HL-60 (cell line): ENCODE measurements around the gene INO80C.

Source experiments
- POLR2AphosphoS5 ChIP-seq: IDR thresholded peaks from 2 replicates; pipeline ENCODE4 v1.6.1; 2012; ENCODE audit warnings: low read depth
- TF ChIP-seq, protein P1 (sequence below): IDR thresholded peaks from one replicate; pipeline ENCODE4 v1.5.1; 2011; ENCODE audit warnings: low read length, control low read depth, inconsistent platforms; ENCODE audit not compliant: insufficient read depth
- TF ChIP-seq, protein P2 (sequence below): IDR thresholded peaks from 2 replicates; pipeline ENCODE4 v1.6.1; 2012; ENCODE audit warnings: low read depth; ENCODE audit not compliant: insufficient replicate concordance

GRCh38 chr18:35451032-35451431 is 46.7 kb downstream of the INO80C start:
- TF ChIP-seq, protein P1, sequence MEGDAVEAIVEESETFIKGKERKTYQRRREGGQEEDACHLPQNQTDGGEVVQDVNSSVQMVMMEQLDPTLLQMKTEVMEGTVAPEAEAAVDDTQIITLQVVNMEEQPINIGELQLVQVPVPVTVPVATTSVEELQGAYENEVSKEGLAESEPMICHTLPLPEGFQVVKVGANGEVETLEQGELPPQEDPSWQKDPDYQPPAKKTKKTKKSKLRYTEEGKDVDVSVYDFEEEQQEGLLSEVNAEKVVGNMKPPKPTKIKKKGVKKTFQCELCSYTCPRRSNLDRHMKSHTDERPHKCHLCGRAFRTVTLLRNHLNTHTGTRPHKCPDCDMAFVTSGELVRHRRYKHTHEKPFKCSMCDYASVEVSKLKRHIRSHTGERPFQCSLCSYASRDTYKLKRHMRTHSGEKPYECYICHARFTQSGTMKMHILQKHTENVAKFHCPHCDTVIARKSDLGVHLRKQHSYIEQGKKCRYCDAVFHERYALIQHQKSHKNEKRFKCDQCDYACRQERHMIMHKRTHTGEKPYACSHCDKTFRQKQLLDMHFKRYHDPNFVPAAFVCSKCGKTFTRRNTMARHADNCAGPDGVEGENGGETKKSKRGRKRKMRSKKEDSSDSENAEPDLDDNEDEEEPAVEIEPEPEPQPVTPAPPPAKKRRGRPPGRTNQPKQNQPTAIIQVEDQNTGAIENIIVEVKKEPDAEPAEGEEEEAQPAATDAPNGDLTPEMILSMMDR: no peak
- TF ChIP-seq POLR2AphosphoS5: no peak
- TF ChIP-seq, protein P2, sequence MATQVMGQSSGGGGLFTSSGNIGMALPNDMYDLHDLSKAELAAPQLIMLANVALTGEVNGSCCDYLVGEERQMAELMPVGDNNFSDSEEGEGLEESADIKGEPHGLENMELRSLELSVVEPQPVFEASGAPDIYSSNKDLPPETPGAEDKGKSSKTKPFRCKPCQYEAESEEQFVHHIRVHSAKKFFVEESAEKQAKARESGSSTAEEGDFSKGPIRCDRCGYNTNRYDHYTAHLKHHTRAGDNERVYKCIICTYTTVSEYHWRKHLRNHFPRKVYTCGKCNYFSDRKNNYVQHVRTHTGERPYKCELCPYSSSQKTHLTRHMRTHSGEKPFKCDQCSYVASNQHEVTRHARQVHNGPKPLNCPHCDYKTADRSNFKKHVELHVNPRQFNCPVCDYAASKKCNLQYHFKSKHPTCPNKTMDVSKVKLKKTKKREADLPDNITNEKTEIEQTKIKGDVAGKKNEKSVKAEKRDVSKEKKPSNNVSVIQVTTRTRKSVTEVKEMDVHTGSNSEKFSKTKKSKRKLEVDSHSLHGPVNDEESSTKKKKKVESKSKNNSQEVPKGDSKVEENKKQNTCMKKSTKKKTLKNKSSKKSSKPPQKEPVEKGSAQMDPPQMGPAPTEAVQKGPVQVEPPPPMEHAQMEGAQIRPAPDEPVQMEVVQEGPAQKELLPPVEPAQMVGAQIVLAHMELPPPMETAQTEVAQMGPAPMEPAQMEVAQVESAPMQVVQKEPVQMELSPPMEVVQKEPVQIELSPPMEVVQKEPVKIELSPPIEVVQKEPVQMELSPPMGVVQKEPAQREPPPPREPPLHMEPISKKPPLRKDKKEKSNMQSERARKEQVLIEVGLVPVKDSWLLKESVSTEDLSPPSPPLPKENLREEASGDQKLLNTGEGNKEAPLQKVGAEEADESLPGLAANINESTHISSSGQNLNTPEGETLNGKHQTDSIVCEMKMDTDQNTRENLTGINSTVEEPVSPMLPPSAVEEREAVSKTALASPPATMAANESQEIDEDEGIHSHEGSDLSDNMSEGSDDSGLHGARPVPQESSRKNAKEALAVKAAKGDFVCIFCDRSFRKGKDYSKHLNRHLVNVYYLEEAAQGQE: no peak
